Pulmonary artery endothelial cell (primary cell): ENCODE data around the gene SLC32A1. TPM values are rescaled to one million over a fixed set of nuclear protein-coding genes. Genes with fewer than 3 reads are reported as not detected.
A peak's percentile ranks its signal among the peaks of the same experiment; 100 is the strongest.

Source experiments
- DNase-seq: peaks from one replicate; pipeline ENCODE4 v3.0.0-alpha.2; 2011; ENCODE audit warnings: low read depth, low spot score
- total RNA-seq: library from RNA; depleted of rRNA; stranded (reverse); fragments of >200 nt; gene quantifications from 2 replicates; pipeline ENCODE4 v1.2.3, GENCODE V29; 2014

The SLC32A1 gene
- total RNA-seq, 1 donor from 2014 or later: not detected

GRCh38 chr20:38725148-38725901 lies 1.0 kb downstream of the SLC32A1 start:
- DNase-seq: no peak

GRCh38 chr20:38725931-38726803 lies 1.9 kb downstream of the SLC32A1 start:
- no peak for DNase-seq

- DNase-seq: no peak
Measured at GRCh38 chr20:38726804-38727606, 2.7 kb downstream of the SLC32A1 start.

- DNase-seq: no peak
Measured at GRCh38 chr20:38727607-38728190, 3.4 kb downstream of the SLC32A1 start.

GRCh38 chr20:38728191-38728781 lies 4.0 kb downstream of the SLC32A1 start:
- no peak for DNase-seq

GRCh38 chr20:38728911-38729642 lies 4.8 kb downstream of the SLC32A1 start:
- DNase-seq: no peak

GRCh38 chr20:38729767-38730166 lies 5.5 kb downstream of the SLC32A1 start:
- no peak for DNase-seq

GRCh38 chr20:38730167-38730988 lies 6.1 kb downstream of the SLC32A1 start:
- DNase-seq: no peak

GRCh38 chr20:38730989-38731737 lies 6.9 kb downstream of the SLC32A1 start:
- DNase-seq: no peak

- no peak for DNase-seq
Measured at GRCh38 chr20:38731738-38732113, 7.4 kb downstream of the SLC32A1 start.

- no peak for DNase-seq
Measured at GRCh38 chr20:38732981-38733380, 8.7 kb downstream of the SLC32A1 start.

- no peak for DNase-seq
Measured at GRCh38 chr20:38735172-38735571, 10.9 kb downstream of the SLC32A1 start.

- no peak for DNase-seq
Measured at GRCh38 chr20:38737887-38738286, 13.6 kb downstream of the SLC32A1 start.

- DNase-seq: no peak
Measured at GRCh38 chr20:38745757-38746156, 21.5 kb downstream of the SLC32A1 start.

GRCh38 chr20:38747495-38748096 lies 23.3 kb downstream of the SLC32A1 start:
- DNase-seq: no peak

- peak; percentile 57 for DNase-seq
Measured at GRCh38 chr20:38748097-38748860, 24.0 kb downstream of the SLC32A1 start, which contains the start of gene ACTR5. TSS of gene ACTR5 (plus strand) at chr20:38748460. CDS start at chr20:38748479, 19 bp downstream.

- no peak for DNase-seq
Measured at GRCh38 chr20:38748861-38749149, 24.5 kb downstream of the SLC32A1 start.
